ENCODE results near the gene FMN1. TPM values are rescaled to one million over a fixed set of nuclear protein-coding genes. Genes with fewer than 3 reads are reported as not detected.

The FMN1 gene
- total RNA-seq, 4 donors from 2014 or later = 4.3 to 10.1 (median 8.8) TPM

DNA sequence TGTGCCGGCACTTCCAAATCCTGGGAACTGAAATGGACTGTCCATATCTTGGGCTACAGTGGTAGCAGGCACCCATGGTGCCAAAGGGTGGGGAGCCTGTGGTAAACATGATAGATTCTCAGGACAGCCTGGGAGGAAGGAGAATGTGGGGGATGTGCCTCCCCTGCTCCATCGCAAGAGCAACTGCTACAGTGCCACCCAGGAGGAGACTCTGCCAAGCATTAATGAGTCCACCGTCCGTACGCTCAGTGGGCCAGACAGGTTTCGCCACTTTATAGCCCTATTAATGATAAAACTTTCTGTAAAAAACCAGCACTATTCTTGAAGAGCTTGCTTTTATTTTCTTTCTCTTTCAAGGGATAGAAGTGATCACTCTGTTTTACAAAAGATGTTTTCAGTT is 75.2 kb downstream of the FMN1 start:
- TF ChIP-seq POLR2A (IDR thresholded peaks at IDR 0.05) = no peak
- TF ChIP-seq, protein P1, sequence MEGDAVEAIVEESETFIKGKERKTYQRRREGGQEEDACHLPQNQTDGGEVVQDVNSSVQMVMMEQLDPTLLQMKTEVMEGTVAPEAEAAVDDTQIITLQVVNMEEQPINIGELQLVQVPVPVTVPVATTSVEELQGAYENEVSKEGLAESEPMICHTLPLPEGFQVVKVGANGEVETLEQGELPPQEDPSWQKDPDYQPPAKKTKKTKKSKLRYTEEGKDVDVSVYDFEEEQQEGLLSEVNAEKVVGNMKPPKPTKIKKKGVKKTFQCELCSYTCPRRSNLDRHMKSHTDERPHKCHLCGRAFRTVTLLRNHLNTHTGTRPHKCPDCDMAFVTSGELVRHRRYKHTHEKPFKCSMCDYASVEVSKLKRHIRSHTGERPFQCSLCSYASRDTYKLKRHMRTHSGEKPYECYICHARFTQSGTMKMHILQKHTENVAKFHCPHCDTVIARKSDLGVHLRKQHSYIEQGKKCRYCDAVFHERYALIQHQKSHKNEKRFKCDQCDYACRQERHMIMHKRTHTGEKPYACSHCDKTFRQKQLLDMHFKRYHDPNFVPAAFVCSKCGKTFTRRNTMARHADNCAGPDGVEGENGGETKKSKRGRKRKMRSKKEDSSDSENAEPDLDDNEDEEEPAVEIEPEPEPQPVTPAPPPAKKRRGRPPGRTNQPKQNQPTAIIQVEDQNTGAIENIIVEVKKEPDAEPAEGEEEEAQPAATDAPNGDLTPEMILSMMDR (IDR thresholded peaks at IDR 0.05) = no peak
- intact Hi-C loops (cut with DNase I) = no loop called here
- H3K9me3 ChIP-seq = no peaks in the 10 kb centered on the region
- no peaks in the 10 kb centered on the region for H3K36me3 ChIP-seq
- no peak overlapping the region for H3K27ac ChIP-seq
- 53 to 83% methylated on average over 6 of the region's 6 CpGs for WGBS, 2 donors
- peaks cover 0 to 24% (median 0%) of the 10 kb centered on the region in 3 donors for H3K4me1 ChIP-seq
- H3K4me3 ChIP-seq = no peak overlapping the region
- no peak for DNase-seq
- H3K27me3 ChIP-seq = no peaks in the 10 kb centered on the region

DNA sequence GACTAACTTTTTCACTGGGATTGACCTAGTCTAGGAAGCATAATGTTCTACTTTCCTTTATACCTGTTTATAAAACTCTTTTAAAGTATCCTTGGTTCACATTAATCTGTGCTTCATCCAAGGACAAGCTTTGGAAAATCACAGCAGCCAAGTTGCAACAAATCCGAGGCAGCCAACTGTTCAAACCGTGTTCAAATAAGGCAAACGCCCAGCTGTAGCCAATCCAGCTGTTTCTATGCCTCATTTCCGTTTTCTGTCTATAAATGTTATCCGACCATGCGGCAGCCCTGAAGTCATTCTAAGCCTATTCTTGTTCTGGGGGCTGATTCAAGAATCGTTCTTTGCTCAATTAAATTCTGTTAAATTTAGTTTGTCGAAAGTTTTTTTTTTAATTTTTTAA is 78.3 kb downstream of the FMN1 start:
- 31 to 40% methylated on average over 8 of the region's 8 CpGs for WGBS, 2 donors
- Histone ChIP-seq H3K4me3 (no peak overlapping the region), H3K27me3 (no peaks in the 10 kb centered on the region), H3K27ac (peak overlapping the region in 2 of 4 donors; percentile 11 to 38), H3K9me3 (no peaks in the 10 kb centered on the region), H3K36me3 (no peaks in the 10 kb centered on the region), H3K4me1 (peaks cover 0 to 39% (median 0%) of the 10 kb centered on the region in 3 donors)
- no peak for DNase-seq
- TF ChIP-seq POLR2A (IDR thresholded peaks at IDR 0.05) = no peak
- TF ChIP-seq, protein P1 (IDR thresholded peaks at IDR 0.05) = no peak
- intact Hi-C loops (cut with DNase I) = no loop called here

DNA sequence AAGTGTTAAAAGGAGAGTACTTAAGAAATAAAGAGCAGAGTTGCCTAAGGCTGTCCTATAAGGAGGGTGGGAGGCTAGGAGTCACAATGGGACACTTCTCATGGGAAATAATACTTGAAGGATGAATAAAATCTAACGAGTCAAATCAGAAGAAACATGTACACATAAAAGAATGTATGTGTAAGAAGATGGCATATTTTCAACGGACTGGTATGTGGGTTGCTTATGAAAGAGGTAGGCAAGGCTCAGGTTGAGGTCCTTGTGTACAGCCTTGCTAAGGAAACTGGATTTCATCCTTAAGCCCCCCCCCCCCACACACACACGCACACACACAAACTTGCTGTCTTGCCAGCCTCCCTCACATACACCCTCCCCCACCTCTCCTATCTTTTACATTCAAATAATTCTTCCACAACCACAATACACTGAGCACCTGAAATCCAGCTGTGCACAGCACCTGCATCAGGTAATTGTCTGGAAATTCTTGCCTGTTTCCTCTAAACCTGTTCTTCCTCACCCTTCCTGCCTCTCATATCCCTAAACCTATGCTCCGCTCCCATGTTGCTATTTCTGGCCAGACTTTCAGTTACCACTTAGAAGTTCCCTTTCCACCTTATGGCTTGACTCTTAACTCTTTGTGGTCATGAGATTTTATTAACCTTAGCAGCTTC is 79.2 kb downstream of the FMN1 start:
- Histone ChIP-seq H3K4me1 (peaks cover 0 to 48% (median 0%) of the 10 kb centered on the region in 3 donors), H3K9me3 (no peaks in the 10 kb centered on the region), H3K36me3 (no peaks in the 10 kb centered on the region), H3K27ac (peak overlapping the region in 2 of 4 donors; percentile 11 to 38), H3K4me3 (no peak overlapping the region), H3K27me3 (no peaks in the 10 kb centered on the region)
- WGBS, 2 donors = 33 to 55% methylated on average over 4 of the region's 4 CpGs
- no peak for DNase-seq
- TF ChIP-seq, protein P1 (IDR thresholded peaks at IDR 0.05) = no peak
- no peak for TF ChIP-seq POLR2A (IDR thresholded peaks at IDR 0.05)
- intact Hi-C loops (cut with DNase I) = no loop called here

DNA sequence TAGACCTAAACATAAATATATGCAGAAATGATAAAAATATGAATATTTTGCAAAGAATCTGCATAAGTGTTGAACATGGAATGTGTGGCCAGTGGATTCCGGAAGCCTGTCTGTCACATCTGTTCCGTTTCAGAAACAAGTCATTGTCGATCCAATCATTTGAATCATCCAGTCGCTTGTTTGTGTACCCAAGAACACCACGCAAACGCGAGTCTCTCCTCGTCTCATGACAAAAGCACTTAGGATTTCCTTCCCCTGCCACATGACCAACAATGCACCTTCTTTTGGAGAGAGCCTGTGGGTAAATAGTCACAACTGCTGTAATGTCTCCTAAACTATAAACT is 80.2 kb downstream of the FMN1 start:
- Histone ChIP-seq H3K4me3 (no peak overlapping the region), H3K27me3 (no peaks in the 10 kb centered on the region), H3K9me3 (no peaks in the 10 kb centered on the region), H3K4me1 (peaks cover 0 to 48% (median 0%) of the 10 kb centered on the region in 3 donors), H3K27ac (no peak overlapping the region), H3K36me3 (no peaks in the 10 kb centered on the region)
- no peak for DNase-seq
- 75 to 93% methylated on average over 8 of the region's 8 CpGs for WGBS, 2 donors
- TF ChIP-seq, protein P1 (IDR thresholded peaks at IDR 0.05) = no peak
- no peak for TF ChIP-seq POLR2A (IDR thresholded peaks at IDR 0.05)
- intact Hi-C loops (cut with DNase I) = no loop called here

DNA sequence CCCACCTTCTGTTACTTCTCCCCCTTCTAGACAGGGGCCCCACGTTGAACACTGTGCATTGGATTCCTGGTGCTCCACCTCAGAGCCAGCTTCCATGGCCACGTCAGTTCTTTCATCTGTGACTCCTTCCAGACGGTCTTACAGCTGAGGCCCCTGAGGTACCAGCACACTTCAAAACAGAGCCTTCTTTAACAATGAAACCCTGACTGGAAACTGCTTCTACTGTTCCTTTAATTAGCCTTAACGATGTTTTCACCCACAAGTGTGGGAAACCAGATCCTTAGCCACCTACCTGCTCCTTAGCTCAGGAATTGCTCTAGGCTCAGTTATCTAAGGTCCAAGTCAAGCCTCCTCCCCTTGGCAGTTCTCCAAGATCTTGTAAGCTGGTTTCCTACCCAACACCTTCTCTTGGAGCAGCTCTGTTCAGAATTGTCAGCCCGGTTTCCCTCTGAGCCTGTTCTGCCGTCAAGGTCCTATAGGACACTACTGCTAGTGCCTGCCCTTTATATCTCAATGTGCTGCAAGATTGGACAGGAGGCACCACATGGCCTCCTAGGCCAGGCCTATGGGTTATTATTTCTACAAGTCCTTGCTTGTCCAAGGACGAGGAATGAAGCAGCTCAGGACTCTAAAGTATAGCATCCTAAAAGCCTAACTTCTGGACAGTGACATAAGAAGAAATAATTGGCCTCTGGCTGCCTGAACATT is 80.7 kb downstream of the FMN1 start:
- Histone ChIP-seq H3K4me1 (peaks cover 0 to 48% (median 0%) of the 10 kb centered on the region in 3 donors), H3K36me3 (no peaks in the 10 kb centered on the region), H3K27me3 (no peaks in the 10 kb centered on the region), H3K27ac (no peak overlapping the region), H3K9me3 (no peaks in the 10 kb centered on the region), H3K4me3 (no peak overlapping the region)
- intact Hi-C loops (cut with DNase I) = no loop called here
- no peak for DNase-seq
- WGBS, 2 donors = 52 to 59% methylated on average over 7 of the region's 7 CpGs
- no peak for TF ChIP-seq POLR2A (IDR thresholded peaks at IDR 0.05)
- TF ChIP-seq, protein P1 (IDR thresholded peaks at IDR 0.05) = no peak

Data from esophagus squamous epithelium (tissue), 5 donors.